Large intestine (tissue), 12 donors: ENCODE data around the gene CSTA. TPM values are rescaled to one million over a fixed set of nuclear protein-coding genes. Genes with fewer than 3 reads are reported as not detected.

Experiments
- DNase-seq, 2 donors: peaks; one replicate each; pipeline versions ENCODE4 v3.0.0 to v3.0.0-alpha.2; 2013
- H3K27ac ChIP-seq: one replicate; pipeline ENCODE4 v1.5.1; 2013; ENCODE audit warnings: low read length
- H3K27me3 ChIP-seq: 2 replicates; pipeline ENCODE4 v1.6.1; 2013; ENCODE audit warnings: low read length; ENCODE audit not compliant: control insufficient read depth, insufficient read depth
- H3K36me3 ChIP-seq: 2 replicates; pipeline ENCODE4 v1.6.1; 2013; ENCODE audit warnings: low read length; ENCODE audit not compliant: control insufficient read depth, insufficient read depth
- H3K4me1 ChIP-seq: one replicate; pipeline ENCODE4 v1.6.1; 2013; ENCODE audit warnings: low read length; ENCODE audit not compliant: control insufficient read depth, insufficient read depth
- H3K4me3 ChIP-seq: one replicate; pipeline ENCODE4 v1.5.1; 2013; ENCODE audit warnings: low read length
- H3K9me3 ChIP-seq: one replicate; pipeline ENCODE4 v1.6.1; 2013; ENCODE audit warnings: mild to moderate bottlenecking, low read depth, low read length, moderate library complexity; ENCODE audit not compliant: control insufficient read depth
- WGBS: methylation state at CpG from one replicate; pipeline ENCODE4 v1.1.5; 2013; ENCODE audit warnings: low lambda C conversion rate; ENCODE audit not compliant: insufficient coverage; 5-methylcytosine and 5-hydroxymethylcytosine counted together
- long read RNA-seq, 11 donors: transcript quantifications; one replicate each; lab custom pipeline, GENCODE V29; 2026
- polyA plus RNA-seq: library from polyadenylated mRNA; unstranded; fragments of 120-200 nt; gene quantifications from one replicate; pipeline ENCODE4 v1.2.1, GENCODE V29; 2013

CSTA gene
- polyA plus RNA-seq, result 1.2 TPM
- long read RNA-seq, donor 1, partial matches to known transcripts, result 0 of 1 reads
- long read RNA-seq, donor 1, other reads (novel, unspliced or antisense), result 0 of 1 reads
- long read RNA-seq, donor 2, result 0 reads
- long read RNA-seq, donor 3, result 0 reads
- long read RNA-seq, donor 4, result 0 reads
- long read RNA-seq, donor 5, partial matches to known transcripts, result 0 of 1 reads
- long read RNA-seq, donor 5, other reads (novel, unspliced or antisense), result 0 of 1 reads
- long read RNA-seq, donor 6, partial matches to known transcripts, result 0 of 1 reads
- long read RNA-seq, donor 6, other reads (novel, unspliced or antisense), result 0 of 1 reads
- long read RNA-seq, donor 7, partial matches to known transcripts, result 0 of 1 reads
- long read RNA-seq, donor 7, other reads (novel, unspliced or antisense), result 0 of 1 reads
- long read RNA-seq, donor 8, partial matches to known transcripts, result 0 of 3 reads
- long read RNA-seq, donor 8, other reads (novel, unspliced or antisense), result 0 of 3 reads
- long read RNA-seq, donor 9, transcript CSTA-201 (3 exons, 751 nt), result major isoform, 5 of 5 reads
- long read RNA-seq, donor 9, partial matches to known transcripts, result 0 of 5 reads
- long read RNA-seq, donor 9, other reads (novel, unspliced or antisense), result 0 of 5 reads
- long read RNA-seq, donor 10, partial matches to known transcripts, result 0 of 2 reads
- long read RNA-seq, donor 10, other reads (novel, unspliced or antisense), result 0 of 2 reads
- long read RNA-seq, donor 11, partial matches to known transcripts, result 0 of 3 reads
- long read RNA-seq, donor 11, other reads (novel, unspliced or antisense), result 0 of 3 reads

- no peaks in the 10 kb centered on the region for H3K27me3 ChIP-seq
- no peaks in the 10 kb centered on the region for H3K36me3 ChIP-seq
- no peak within 1 kb of the TSS for H3K4me3 ChIP-seq
- H3K9me3 ChIP-seq, result no peaks in the 10 kb centered on the region
- DNase-seq, result no peak
- H3K27ac ChIP-seq, result no peak within 1 kb of the TSS
- no peaks in the 10 kb centered on the region for H3K4me1 ChIP-seq
- 100% methylated on average over 2 of the region's 6 CpGs for WGBS
Measured at GRCh38 chr3:122324871-122325323, at the start of gene CSTA. Gene CSTA, plus strand, starts transcription at chr3:122325248. Its CDS starts 45 bp downstream, at chr3:122325293.

DNA sequence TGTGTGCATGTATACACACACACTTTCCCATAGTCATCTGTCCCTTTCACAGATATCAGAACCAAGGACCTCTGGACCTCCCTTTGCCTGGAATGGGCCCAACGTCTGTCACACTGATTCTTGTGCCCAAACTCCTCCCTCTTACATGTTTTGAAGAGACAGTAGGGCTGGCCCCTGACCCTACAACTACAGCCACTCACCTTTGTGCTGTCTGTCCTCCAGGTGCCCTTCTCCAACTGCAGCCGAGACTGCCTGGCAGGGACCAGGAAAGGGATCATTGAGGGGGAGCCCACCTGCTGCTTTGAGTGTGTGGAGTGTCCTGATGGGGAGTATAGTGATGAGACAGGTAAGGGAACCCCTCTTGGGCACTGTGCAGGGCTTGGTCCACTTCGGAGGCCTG is 43.2 kb upstream of the CSTA start:
- no peak for DNase-seq
- Histone ChIP-seq H3K27me3 (peaks cover 4% of the 10 kb centered on the region), H3K4me3 (no peak overlapping the region), H3K4me1 (no peaks in the 10 kb centered on the region), H3K36me3 (no peaks in the 10 kb centered on the region), H3K9me3 (no peaks in the 10 kb centered on the region), H3K27ac (no peak overlapping the region)
- no CpG with 5 or more reads among the region's 3 CpGs for WGBS

GRCh38 chr3:122283796-122284445 is 41.1 kb upstream of the CSTA start:
- Histone ChIP-seq H3K27ac (no peak overlapping the region), H3K36me3 (no peaks in the 10 kb centered on the region), H3K9me3 (no peaks in the 10 kb centered on the region), H3K4me1 (no peaks in the 10 kb centered on the region), H3K27me3 (peaks cover 4% of the 10 kb centered on the region), H3K4me3 (no peak overlapping the region)
- WGBS, result no CpG with 5 or more reads among the region's 22 CpGs
- no peak for DNase-seq

DNA sequence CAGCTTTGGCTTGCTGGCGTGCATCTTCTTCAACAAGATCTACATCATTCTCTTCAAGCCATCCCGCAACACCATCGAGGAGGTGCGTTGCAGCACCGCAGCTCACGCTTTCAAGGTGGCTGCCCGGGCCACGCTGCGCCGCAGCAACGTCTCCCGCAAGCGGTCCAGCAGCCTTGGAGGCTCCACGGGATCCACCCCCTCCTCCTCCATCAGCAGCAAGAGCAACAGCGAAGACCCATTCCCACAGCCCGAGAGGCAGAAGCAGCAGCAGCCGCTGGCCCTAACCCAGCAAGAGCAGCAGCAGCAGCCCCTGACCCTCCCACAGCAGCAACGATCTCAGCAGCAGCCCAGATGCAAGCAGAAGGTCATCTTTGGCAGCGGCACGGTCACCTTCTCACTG is 40.6 kb upstream of the CSTA start:
- H3K36me3 ChIP-seq, result no peaks in the 10 kb centered on the region
- no peaks in the 10 kb centered on the region for H3K9me3 ChIP-seq
- no peak overlapping the region for H3K4me3 ChIP-seq
- whole genome bisulfite sequencing, result no CpG with 5 or more reads among the region's 20 CpGs
- no peak overlapping the region for H3K27ac ChIP-seq
- no peak for DNase-seq
- peaks cover 4% of the 10 kb centered on the region for H3K27me3 ChIP-seq
- H3K4me1 ChIP-seq, result no peaks in the 10 kb centered on the region

DNA sequence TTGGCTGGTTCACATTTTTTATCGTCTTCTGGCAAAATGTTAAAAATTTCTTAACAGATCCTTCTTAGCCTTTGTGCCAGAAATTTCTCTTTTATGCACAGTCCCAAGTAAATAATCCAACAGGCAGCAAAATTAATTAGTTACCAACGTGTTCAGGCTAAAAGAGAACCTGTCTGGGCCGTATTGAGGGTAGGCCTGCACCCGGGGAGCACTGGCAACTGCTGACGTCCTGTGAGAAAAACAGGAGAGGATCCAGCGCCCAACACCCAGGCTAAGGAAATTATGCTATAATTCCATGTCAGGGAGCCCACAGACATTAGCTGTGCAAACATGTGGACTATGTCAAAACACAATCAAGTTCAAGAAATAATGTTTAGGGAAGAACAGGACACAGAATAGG is 30.7 kb upstream of the CSTA start:
- H3K4me3 ChIP-seq, result no peak overlapping the region
- no peaks in the 10 kb centered on the region for H3K27me3 ChIP-seq
- H3K27ac ChIP-seq, result no peak overlapping the region
- H3K36me3 ChIP-seq, result no peaks in the 10 kb centered on the region
- WGBS, result 67% methylated on average over 1 of the region's 6 CpGs
- no peak for DNase-seq
- H3K9me3 ChIP-seq, result no peaks in the 10 kb centered on the region
- no peaks in the 10 kb centered on the region for H3K4me1 ChIP-seq

DNA sequence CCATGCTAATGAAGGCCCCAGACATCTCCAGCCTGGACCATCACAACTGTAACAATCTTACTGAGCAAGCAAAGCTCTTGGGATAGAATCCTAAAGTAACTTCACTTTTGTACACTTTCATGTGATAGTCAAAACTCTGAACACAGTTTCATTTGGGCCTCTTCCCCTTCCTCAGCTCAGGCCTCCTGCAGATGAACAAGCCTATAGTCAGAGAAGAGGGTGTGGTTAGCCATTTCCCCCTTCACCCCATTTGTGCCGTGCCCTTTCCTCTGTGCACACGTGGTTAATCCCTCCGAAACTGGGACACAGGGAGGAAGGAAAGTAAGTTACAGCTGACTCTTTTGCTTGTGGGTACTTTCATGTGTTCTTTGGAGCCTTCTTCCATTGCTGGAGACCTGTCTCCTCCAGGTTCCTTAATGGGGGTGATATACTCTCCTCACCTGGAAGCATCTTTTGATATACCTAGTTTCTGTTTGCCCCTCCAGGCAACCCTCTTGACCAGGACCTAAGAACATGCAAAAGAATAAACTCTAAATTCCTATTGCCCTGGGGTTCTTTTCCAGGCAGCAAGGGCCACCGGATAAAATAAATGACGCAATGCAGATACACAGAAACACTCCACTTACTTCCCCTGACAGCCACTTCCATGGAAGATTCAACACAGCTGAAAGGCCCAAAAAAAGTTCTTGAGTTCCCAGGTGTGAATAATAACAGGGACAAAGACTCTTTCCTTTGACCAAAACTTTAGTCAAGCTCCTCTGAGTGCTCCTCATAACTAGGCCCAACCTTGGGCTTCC is 29.6 kb upstream of the CSTA start:
- DNase-seq, result no peak
- Histone ChIP-seq H3K4me3 (no peak overlapping the region), H3K27me3 (no peaks in the 10 kb centered on the region), H3K27ac (no peak overlapping the region), H3K4me1 (no peaks in the 10 kb centered on the region), H3K9me3 (no peaks in the 10 kb centered on the region), H3K36me3 (no peaks in the 10 kb centered on the region)
- WGBS, result no CpG with 5 or more reads among the region's 5 CpGs

- WGBS, result no CpG with 5 or more reads among the region's 2 CpGs
- DNase-seq, result no peak
- H3K4me1 ChIP-seq, result no peaks in the 10 kb centered on the region
- no peaks in the 10 kb centered on the region for H3K27me3 ChIP-seq
- H3K4me3 ChIP-seq, result no peak overlapping the region
- H3K36me3 ChIP-seq, result no peaks in the 10 kb centered on the region
- no peaks in the 10 kb centered on the region for H3K9me3 ChIP-seq
- H3K27ac ChIP-seq, result no peak overlapping the region
Measured at GRCh38 chr3:122298239-122298638, 26.8 kb upstream of the CSTA start.

DNA sequence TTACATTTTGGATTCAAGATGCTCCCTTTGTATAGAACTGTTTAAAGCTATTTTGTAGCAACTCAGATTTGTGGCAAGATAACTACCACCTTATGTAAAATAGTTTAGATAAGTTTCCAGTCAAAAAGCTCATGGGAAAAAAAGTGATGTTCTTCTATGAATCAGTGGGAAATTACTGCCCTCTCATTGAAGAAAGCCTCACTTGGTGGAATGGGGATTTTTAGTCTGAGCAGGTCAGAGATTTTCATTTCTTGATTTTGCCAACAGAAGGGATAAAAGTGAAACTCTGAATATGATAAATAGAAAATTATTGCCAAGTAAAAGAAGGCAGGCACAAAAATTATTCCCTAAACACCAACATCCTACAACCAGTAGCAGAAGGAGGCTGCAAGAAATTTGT is 25.8 kb upstream of the CSTA start:
- Histone ChIP-seq H3K27me3 (no peaks in the 10 kb centered on the region), H3K9me3 (no peaks in the 10 kb centered on the region), H3K4me1 (no peaks in the 10 kb centered on the region), H3K4me3 (no peak overlapping the region), H3K27ac (no peak overlapping the region), H3K36me3 (no peaks in the 10 kb centered on the region)
- DNase-seq, result no peak

DNA sequence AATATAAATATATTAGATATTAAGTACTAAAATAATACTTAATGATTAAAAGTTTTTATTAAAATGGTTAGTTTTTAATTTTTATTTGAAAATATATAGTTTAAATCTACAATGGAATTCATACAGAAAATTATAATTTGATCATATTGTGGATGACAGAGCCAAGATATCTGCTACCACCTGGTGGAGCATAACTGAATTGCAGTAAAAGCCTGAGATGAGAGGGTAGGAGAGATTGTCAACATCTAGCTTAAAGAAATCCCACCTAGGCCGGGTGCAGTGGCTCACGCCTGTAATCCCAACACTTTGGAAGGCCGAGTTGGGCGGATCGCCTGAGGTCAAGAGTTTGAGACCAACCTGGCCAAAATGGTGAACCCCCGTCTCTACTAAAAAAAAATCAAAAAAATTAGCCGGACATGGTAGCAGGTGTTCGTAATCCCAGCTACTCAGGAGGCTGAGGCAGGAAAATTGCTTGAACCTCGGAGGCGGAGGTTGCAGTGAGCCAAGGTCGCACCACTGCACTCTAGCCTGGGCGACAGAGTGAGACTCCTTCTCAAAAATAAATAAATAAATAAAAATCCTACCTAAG is 25.1 kb upstream of the CSTA start:
- H3K27me3 ChIP-seq, result no peaks in the 10 kb centered on the region
- no peak for DNase-seq
- H3K27ac ChIP-seq, result no peak overlapping the region
- no peaks in the 10 kb centered on the region for H3K9me3 ChIP-seq
- H3K36me3 ChIP-seq, result no peaks in the 10 kb centered on the region
- H3K4me1 ChIP-seq, result no peaks in the 10 kb centered on the region
- WGBS, result 100% methylated on average over 2 of the region's 12 CpGs
- H3K4me3 ChIP-seq, result no peak overlapping the region

DNA sequence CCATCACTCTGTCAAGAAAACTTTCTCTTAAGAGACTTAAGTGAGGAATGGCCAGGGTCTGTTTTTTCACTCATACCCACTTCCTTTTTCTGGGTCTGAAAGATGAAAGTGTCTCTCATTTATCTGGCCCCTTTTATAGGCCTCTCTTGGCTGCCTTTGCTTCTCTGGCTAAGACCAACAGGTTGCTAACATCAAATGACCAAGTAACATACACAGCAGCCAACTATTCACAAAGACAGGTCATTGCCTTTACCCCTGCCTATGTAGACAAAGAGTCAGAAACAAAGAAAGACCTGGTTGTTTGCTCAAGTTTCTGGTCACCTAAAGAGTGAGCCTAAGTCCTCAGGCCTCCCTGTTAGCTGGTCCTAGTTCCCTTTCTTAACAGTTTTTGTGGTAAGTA is 24.0 kb upstream of the CSTA start:
- no peaks in the 10 kb centered on the region for H3K9me3 ChIP-seq
- H3K4me3 ChIP-seq, result no peak overlapping the region
- DNase-seq, result no peak
- H3K36me3 ChIP-seq, result no peaks in the 10 kb centered on the region
- no peaks in the 10 kb centered on the region for H3K27me3 ChIP-seq
- H3K4me1 ChIP-seq, result peaks cover 10% of the 10 kb centered on the region
- no peak overlapping the region for H3K27ac ChIP-seq
